NCI-H69 (cell line): ENCODE measurements around the gene RPS6KA5.
"Not testable (repeated sequence)": the region's sequence is repeated elsewhere in the genome, so short reads cannot be mapped to it uniquely, and the experiment has no call there.

Experiments used
- DNase-seq: peaks from one replicate; lab custom pipeline; 2025; lab: John Stamatoyannopoulos, UW

The RPS6KA5 gene

DNA sequence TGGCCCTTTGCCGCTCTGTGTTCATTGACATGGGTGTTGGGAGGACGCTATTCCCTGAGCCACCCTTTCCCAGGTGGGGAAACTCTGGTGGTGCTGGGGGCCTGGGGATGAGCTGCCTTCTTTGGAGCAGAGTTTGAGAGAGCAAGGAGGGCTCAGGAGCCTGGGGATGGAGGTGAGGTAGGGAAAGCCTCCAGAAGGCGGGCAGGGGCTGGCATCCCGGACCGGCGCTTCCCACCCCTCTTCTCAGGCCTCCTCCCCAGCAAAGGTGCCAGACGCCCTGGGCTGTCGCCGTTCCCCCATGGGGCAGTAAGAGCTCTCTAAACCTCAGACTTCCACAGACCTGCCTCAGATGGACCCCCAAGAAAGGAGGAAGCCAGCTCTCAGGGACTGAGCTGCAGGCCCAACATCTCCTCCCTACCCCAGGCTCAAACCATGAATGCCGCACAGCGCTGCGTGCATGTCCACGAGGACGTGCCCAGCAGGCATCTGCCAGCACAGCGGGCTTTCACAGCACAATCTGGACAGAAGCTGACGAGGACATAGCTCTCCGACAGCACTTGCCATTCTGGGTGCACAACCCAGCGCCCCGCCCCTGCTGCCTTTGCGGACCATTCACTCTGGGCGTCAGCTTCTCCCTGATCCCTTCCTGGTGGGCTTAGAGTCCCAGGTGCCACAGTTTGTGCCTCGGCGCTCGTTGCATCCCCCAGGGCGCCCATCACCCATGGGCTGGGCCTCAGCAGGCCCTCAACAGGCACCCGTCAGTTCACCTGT lies 229.3 kb downstream of the RPS6KA5 start:
- DNase-seq: no peak

DNA sequence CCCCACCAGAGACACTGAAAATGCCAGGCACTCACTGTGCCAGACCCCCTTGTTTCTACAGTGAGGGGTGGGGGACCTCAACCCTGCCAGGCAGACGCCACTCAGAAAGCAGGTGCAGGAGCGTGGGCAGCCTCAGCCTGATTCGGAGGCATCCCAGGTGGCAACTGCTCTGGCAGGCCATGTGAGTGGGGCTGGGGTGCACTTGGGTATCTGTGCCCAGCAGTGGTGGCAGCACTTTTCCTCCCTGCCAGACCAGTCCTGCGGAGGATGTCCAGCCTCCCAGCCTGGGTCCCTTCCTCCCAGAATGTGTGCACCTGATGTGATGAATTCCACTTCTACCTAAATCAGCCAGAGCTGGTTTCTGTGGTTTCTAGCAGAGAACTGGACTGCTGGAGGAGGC lies 230.8 kb downstream of the RPS6KA5 start:
- DNase-seq: no peak

DNA sequence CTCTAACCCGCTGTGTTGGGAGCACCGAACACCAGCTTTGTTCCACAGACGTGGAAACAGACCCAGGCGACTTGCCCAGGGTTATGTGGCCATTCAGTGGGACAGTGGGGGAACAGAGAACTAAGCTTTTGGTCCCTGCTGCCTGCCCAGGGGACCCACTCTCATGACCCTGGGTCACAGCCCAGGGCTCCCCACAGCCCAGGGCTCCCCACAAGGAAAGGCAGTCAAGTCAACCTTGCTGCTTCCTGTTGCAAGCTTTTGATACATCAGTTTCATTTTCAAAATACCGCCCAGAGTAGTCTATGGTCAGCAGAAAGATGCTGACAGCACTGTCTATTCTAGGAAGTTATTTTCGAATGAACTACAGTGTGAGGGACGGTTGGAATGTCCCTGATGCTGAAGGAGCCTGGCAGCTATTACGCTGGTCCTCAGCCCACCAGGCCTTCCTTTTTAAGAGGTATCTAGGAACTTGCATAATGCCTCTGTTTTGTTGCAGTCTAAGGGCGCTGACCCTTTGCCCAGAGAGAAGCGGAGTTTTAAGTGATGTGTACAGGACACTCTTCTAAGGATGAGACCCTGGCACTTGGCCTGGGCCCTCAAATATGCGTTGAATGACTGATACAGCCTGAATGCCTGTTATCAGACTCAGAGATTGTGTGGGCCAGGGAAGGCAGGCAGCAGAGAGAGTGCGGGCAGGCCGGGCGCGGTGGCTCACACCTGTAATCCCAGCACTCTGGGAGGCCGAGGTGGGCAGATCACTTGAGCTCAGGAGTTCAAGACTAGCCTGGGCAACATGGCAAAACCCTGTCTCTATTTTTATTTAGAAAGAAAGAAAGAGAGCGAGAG lies 231.6 kb downstream of the RPS6KA5 start:
- DNase-seq: no peak

DNA sequence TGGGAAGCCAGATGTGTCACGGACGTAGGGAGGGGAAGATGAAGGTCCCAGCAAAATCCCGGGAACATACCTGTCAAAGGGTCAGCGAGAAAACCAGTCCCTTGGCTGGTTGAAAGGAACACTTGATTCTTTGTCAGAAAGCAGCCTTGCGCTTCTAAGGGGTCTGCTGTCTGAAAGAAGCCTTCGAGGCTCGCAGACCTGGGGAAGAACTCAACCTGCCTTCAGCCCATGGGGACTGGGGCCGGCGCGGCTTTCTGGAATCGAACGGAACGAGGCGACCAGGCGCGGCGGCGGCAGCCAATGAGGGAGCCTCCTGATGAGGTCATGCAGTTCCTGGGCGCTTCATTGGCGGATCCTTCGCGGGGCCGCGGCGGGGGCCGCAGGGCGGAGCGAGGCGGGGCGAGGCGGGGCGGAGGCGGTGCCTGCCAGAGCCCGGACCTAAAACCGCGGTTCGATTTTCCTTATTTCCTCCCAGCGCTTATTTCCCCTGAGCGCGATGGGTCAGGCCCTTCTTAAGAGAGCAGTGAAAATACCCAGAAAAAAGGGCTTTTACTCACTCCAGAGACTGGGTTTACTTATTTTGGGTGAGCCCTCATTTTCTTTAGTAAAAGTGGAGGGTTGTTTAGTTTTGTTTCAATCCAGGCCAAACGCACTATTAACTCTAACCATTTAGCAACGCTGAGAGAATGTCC lies 232.4 kb downstream of the RPS6KA5 start:
- DNase-seq: peak; percentile 97

DNA sequence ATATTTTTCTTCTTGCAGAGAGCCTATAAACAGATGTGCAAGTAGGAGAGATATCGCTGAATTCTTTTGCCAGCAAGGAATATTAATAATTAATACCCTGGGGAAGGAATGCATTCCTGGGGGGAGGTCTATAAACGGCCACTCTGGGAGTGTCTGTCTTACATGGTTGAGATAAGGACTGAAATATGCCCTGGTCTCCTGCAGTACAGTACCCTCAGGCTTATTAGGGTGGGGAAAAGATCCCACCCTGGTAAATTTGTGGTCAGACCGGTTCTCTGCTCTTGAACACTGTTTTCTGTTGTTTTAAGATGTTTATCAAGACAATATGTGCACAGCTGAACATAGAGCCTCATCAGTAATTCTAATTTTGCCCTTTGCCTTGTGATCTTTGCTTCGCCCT lies 236.9 kb downstream of the RPS6KA5 start:
- DNase-seq: not testable (repeated sequence)

DNA sequence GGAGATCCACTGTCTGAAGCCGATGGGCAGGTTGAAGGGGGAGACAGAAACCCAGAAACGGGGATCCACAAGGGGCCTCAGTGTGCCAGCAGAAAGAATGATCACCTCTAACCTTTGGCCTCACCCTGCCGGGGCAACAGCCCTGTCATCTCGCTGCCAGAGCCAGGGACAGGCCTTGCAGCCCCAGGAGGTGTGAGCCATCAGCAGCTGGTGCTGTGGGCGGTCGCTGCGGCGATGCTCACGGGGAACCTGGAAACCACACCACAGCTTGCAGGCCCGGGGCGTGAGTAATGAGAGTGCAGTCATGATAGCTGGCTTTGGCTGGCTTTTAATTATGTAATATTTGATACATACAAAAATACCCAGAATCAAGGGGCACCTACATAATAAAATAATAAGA lies 239.5 kb downstream of the RPS6KA5 start:
- DNase-seq: peak; percentile 72

DNA sequence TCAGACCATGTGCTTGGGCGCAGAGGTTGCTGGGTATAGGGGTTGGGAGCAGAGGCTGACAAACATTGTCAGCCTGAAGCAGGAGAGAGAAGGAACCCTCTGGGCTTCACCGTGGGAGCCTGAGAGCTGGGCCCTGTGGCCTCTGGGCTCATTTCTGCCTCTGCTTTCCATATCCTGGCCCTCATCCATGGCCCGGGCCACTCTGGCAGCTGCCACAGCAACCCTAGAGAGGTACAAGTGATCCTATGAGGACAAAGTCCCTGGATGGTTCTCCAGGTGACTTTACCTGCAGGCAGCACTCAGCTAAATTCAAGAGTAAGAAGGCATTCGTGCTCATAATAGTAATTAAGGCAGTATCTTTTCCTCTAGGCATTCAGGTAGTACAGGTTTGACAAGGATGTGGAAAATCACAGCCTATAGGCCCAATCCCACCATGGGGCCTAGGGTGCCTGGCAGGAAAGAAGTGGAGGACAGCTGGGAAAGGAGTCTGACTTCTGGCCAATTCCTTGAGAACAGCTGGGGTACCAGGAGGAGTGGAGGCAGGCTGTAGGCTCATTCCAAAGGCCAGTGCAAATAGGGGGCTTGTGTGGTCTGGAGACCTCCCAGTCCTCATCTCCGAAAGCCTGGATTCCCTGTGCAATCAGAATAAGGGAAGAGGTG lies 240.6 kb downstream of the RPS6KA5 start:
- DNase-seq: peak; percentile 25

DNA sequence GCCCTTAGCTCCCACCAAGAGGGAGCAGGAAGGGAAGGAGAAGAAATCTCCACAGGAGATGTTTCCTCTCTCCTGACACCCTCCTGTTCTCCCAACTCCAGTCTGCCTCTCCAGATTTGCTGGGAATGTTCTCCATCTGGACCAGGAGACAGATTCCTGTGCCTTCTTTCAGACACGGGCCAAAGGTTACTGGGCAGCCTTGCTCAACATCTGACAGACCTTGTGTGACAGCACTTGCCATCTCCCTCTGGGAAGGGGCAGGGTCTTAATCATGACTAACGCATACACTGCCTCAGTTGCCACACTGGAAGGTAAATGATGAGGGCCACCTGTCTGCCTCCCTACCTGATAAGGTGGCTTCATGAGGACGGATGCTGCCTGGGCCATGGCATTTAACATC lies 241.7 kb downstream of the RPS6KA5 start:
- DNase-seq: no peak

DNA sequence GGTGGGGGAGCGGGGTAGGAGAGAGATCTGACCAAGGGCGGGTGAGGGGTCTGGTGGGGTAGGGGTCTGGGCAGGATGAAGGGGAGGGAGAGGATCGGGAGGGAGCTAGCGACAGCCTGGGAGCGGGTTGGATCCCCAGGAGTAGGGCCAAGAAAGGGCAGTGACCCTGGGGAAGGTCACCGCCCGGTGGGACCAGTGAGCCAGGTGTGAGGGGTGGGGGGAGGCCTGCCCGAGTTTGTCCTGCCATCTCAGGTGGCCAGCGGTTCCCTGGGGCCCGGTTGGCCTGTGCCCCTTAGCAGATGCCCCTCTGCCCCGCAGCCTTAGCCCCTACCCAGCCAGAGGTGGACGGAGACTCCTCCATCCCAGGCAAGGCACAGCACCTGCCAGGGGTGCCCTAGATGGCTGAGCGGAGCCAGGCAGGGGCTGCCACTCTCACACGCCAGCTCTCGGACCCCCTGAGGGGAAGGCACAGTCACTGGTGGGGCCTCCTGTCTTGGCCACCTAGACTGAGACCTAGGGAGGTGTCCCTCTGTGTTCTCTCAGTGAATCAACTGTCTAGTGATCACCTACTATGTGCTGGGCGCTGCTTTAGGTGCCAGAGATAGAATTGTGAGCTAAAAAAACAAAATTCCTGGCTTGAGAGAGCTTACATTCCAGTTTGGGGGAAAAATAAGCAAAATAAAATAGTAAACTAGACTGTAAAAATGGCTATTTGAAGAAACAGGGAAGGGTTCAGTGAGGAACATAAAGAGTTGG lies 243.6 kb downstream of the RPS6KA5 start:
- DNase-seq: no peak

DNA sequence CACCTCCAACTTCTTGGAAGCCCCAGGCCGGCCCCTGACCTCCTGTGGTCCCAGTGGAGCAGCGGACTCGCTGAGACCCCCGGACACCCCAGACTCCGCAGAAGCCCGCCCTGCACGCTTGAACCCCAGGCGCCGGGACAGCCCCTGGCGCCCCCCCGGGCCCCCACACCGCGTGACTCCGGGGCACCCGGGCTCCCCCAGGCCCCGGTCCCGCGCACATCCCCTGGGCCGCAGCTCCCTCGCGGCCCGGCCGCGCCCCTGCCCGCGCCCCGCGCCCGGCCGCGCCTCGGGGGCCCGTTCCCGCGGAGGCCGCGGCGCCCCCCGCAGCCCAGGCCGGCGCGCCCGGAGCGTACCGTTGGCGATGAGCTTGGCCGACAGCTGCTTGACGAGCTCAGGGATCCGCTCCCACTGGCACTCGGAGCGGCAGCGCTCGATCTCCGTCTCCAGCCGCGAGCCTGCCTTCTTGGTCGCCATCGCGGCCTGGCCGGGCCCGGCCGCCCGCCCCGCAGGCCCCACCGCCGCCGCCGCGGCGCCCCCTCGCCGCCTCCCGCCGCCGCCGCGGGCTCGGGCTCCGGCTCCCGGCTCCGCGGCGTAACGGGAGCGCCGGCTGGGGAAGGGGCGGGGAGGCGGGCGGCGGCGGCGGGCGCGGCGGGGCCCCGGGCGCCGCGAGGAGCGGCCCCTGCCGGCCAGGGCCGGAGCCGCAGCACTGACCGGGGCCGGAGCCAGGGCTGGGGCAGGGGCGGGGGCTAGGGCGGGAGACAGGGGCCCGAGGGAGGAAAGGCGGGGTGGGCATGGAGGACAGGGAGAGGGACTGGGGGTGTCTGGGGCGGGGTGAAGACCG lies 244.4 kb downstream of the RPS6KA5 start, which contains the start of gene TTC7B:
Gene TTC7B, minus strand, starts transcription at position 609 of the 841 bp plus-strand sequence. Its CDS starts 135 bp downstream, at position 474.
- peak; percentile 80 for DNase-seq

DNA sequence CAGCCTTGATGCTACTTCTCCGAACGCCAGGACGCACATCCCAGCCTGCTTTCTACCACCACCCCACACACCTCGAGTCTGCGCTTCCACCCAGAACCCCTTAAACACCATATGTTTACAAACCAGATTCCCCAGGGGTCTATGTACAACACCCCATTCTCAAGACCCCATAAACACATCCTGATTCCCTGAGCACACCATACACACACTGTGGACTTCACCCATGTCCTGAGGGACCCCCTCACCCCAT lies 244.9 kb downstream of the RPS6KA5 start:
- no peak for DNase-seq

DNA sequence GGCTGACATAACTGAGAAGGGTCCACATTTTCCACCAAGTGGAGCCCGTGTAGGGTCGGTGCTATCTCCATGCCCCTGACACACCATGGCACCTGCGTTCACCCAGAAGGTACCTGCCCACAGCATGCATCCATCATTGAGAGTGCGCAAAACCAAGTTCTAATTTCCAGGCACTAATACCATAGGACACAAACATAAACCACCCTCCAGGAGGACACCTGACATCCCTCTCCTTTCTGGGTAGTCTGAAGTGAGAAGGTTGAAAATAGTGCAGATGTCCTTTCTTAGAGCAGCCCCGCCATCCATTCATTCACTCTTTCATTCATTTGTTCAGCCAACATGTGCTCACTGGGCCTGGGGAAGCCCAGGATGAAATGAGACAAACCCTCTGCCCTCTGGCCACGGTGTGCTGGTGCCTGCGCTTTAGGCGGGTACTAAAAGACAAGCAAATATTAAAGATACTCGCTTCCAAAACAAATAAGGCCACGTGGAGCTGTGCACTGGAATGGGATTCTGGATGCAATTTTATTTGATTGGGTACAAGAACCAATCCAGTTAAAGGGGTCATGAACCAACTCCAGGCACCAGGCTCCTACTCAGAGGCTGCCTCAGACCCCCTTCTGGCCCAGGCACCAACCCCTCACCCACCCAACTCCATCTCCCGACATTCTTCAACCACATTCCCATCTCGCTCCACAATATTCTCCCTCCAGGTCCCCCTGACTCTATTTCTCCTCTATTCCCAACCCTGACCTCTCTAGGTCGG lies 245.5 kb downstream of the RPS6KA5 start:
- peak; percentile 32 for DNase-seq

DNA sequence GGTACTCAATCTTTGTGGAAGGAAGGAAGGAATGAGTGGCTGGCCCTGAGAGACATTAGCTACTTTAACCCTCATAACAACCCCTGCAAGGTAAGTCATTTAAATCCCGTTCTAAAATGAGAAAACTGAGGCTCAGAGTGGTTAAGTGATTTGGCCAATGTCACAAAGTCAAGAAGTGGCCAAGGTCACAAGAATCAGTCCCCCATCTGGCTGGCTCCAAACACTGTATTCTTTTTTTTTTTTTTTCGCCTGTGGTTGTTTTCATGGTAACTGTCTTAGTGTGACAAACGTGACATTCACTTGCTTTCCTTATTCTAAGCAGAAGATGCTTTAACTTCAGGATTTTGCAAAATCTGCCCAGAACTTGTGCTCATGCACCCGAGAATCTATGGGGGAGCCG lies 247.0 kb downstream of the RPS6KA5 start:
- no peak for DNase-seq

DNA sequence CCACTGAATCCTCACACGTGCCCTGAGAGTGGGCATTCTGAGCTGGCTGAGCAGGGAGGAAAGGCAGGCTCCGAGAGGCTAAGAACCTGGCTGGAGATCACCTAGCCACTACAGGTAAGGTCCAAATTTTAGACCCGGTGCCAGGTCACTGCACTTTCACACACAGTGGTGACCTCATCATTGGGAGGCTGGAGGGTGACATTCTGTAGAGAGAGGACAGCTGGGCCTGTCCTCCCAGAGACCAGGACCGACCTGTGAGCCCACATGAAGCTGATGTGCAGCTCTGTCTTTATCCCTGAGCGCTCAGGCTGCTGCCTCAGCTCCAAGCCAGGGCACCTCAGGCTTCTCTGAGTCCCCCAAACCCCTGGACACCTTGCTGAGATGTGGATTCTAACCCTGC lies 248.3 kb downstream of the RPS6KA5 start:
- no peak for DNase-seq

DNA sequence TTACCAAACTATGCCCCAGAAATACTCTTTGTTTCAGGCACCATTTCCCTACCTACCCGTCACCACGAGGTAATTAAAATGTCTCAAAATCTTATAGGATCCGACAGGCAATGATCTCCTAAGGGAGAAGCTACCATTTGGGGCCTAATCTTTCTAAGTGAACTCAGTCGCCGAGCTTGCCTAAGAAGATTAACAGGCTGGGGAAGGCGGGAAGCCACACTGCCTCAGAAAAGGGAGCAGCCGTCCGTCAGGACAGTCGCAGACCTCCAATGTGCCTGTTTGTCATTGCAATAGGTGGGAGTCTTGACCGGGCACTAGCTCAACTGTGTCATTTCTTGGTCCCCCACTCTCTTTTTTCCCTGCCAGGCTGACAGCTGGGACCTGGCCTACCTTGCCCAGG lies 248.8 kb downstream of the RPS6KA5 start:
- no peak for DNase-seq

DNA sequence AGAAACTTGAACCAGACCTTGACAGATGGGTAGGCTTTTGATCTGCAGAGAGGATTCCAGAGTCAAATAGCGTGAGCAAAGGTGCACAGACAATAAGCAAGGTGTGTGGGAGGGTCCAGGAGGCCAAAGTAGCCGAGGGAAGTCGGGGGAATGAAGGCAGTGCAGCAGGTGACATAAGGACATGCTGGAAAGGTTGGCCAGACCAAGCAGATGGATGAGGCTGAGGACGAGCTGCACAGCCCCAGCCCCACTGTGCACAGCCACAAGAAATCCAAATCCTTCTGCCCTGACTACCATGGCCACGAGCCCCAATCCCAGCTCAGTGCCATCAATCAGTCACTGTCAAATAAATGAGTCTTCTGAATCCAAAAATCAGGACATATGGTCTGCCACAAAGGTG lies 249.6 kb downstream of the RPS6KA5 start:
- peak; percentile 91 for DNase-seq

DNA sequence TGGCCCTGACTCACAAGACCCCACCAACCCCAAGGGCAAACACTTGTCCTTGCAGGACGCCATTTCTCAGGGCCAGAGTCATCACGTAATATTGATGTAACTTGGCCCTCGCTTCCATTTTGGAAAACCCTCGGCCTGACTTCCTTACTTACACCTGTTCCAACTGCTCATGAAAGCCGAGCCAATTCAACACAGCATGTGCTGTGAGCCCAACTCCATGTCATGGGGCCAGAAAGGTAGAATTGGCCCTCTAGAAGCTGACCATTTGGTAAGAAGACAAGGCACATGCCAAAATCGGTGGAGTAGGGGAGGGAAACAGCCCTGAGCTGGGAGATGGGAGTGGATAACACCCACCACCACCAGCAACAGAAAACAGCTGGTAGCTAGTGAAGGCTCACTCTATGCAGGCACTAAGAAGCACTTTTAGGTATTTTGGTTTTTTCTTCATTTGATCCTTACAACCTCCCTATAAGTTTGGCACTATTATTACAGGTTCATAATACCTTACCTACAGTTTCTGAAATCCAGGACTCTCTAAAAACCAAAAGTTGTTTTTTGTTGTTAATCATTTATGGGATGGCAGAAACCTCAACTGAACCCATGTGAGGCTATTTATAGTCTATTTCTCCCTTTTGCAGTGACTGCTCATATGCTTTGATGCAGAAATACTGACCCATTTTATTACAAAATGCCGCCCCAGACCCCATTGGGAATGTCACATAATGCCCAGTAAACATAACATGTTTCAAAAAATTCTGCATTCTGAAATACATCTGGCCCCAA lies 250.7 kb downstream of the RPS6KA5 start:
- DNase-seq: no peak

DNA sequence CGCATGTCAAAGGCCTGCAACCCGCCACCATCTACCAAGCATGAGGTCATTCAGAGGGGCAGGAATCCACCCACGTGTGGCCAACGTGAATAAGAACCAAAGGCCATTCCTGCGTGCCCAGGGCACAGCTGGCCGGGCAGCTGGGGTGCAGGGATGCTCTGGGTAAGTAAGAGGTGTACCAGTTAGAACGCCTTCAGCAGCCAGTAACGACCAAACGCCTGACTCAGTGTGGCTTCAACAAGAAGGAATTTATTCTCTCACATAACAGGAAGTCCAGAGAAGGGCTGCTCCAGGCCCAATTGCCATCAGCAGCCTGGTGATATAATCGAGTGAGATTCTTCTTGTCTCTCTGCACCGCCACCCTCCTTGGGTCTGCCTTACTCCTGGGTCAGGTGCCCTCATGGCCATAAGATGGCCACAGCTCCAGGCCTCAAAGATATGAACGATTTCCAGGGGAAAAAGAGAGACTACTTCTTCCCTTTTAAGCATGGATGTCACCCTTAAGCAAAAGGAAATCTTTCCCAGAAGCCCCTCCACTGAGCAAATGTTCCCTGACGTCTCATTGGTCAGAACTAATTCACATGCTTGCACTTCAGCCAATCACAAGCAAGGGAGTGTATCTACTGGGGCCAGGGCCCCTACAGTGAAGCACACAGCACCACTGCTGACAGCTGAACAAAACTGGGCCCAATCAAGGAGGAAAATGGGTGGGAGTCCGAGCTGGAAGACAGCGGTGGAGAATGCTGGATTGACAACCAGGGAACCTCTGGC lies 251.5 kb downstream of the RPS6KA5 start:
- no peak for DNase-seq
